Suprapubic skin (tissue), 4 donors: Measurements from ENCODE around the gene ADAMTS8. TPM values are rescaled to one million over a fixed set of nuclear protein-coding genes. Genes with fewer than 3 reads are reported as not detected.

Experiments
- DNase-seq, 2 donors: peaks; one replicate each; pipeline ENCODE4 v3.0.0-alpha.2; 2019; ENCODE audit warnings: low spot score in 2 of 2
- H3K27ac ChIP-seq: fragments of 200-600 bp; sonication (generic); one replicate; pipeline ENCODE4 v1.5.1; 2019
- H3K27me3 ChIP-seq: fragments of 200-600 bp; sonication (generic); one replicate; pipeline ENCODE4 v1.5.1; 2019
- H3K36me3 ChIP-seq: fragments of 200-600 bp; sonication (generic); one replicate; pipeline ENCODE4 v1.5.1; 2019
- H3K4me1 ChIP-seq: fragments of 200-600 bp; sonication (generic); one replicate; pipeline ENCODE4 v1.5.1; 2019
- H3K4me3 ChIP-seq: fragments of 200-600 bp; sonication (generic); one replicate; pipeline ENCODE4 v1.5.1; 2019; ENCODE audit warnings: mild to moderate bottlenecking
- H3K9me3 ChIP-seq: fragments of 200-600 bp; sonication (generic); one replicate; pipeline ENCODE4 v1.5.1; 2019
- EP300 ChIP-seq: sonication (generic); formaldehyde crosslinking; IDR thresholded peaks from one replicate; pipeline ENCODE4 v1.6.1; 2017; ENCODE audit warnings: antibody characterized with exemption
- POLR2A ChIP-seq, 2 donors: fragments of 450-650 bp; IDR thresholded peaks; one replicate each; pipeline ENCODE4 v1.6.1; 2017; ENCODE audit warnings: antibody characterized with exemption in 2 of 2, mild to moderate bottlenecking in 2 of 2, moderate library complexity in 2 of 2
- POLR2AphosphoS5 ChIP-seq, 3 donors: sonication (generic); formaldehyde crosslinking; IDR thresholded peaks; one replicate each; pipeline ENCODE4 v1.6.1; 2017; ENCODE audit warnings: antibody characterized with exemption in 3 of 3
- WGBS: methylation state at CpG from one replicate; pipeline ENCODE4 v1.1.5; 2018; 5-methylcytosine and 5-hydroxymethylcytosine counted together
- total RNA-seq, 4 donors: library from RNA; depleted of rRNA; stranded (reverse); fragments of >200 nt; gene quantifications; one replicate each; pipeline ENCODE4 v1.1.0, GENCODE V29; 2016
- TF ChIP-seq, protein P1 (sequence below), 2 donors: fragments of 200-600 bp in 1 of 2; fragments of 450-650 bp in 1 of 2; sonication (generic) in 1 of 2; IDR thresholded peaks; one replicate each; pipeline ENCODE4 v1.5.1; 2016 to 2019; ENCODE audit warnings: antibody characterized with exemption in 2 of 2, mild to moderate bottlenecking in 1 of 2, moderate library complexity in 1 of 2

ADAMTS8 gene
- total RNA-seq, 4 donors from 2014 or later, result 0.30 to 0.72 (median 0.65) TPM

DNA sequence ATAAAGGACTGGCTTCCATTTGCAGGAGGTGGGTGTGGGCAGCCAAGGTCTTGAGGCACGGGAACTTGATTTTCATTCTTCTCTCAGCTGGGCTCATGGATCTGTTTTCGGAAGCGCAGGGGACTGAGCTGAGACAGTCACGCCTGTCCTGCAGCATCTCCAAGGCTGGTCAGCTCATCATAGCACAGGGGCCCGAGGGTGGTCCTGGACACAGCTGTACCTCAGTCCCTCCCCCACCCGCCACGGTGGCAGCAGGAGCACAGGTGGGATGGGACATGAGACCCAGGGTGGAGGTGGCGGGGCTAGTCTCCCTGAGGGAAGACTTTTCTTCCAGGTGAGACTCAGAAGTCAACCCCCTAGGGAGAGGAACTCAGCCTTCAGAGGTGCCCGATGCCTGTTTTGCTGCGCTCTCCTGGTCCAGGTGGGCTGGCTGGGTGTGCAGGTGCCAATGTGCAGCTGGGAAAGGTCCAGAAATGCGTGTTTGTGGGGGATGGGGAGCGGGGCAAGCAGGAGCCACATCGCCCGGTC, 3.7 kb downstream of the ADAMTS8 start:
- Histone ChIP-seq H3K36me3 (no peaks in the 10 kb centered on the region), H3K4me3 (no peak overlapping the region), H3K9me3 (no peaks in the 10 kb centered on the region), H3K4me1 (peaks cover 32% of the 10 kb centered on the region), H3K27ac (no peak overlapping the region), H3K27me3 (peaks cover 46% of the 10 kb centered on the region)
- 96% methylated on average over 12 of the region's 14 CpGs for WGBS
- TF ChIP-seq POLR2A (IDR thresholded peaks at IDR 0.05), result no peak
- TF ChIP-seq, protein P1, sequence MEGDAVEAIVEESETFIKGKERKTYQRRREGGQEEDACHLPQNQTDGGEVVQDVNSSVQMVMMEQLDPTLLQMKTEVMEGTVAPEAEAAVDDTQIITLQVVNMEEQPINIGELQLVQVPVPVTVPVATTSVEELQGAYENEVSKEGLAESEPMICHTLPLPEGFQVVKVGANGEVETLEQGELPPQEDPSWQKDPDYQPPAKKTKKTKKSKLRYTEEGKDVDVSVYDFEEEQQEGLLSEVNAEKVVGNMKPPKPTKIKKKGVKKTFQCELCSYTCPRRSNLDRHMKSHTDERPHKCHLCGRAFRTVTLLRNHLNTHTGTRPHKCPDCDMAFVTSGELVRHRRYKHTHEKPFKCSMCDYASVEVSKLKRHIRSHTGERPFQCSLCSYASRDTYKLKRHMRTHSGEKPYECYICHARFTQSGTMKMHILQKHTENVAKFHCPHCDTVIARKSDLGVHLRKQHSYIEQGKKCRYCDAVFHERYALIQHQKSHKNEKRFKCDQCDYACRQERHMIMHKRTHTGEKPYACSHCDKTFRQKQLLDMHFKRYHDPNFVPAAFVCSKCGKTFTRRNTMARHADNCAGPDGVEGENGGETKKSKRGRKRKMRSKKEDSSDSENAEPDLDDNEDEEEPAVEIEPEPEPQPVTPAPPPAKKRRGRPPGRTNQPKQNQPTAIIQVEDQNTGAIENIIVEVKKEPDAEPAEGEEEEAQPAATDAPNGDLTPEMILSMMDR (IDR thresholded peaks at IDR 0.05), result no peak
- no peak for TF ChIP-seq POLR2AphosphoS5 (IDR thresholded peaks at IDR 0.05)
- no peak for TF ChIP-seq EP300
- DNase-seq, result no peak

- DNase-seq, result no peak
- H3K4me1 ChIP-seq, result peaks cover 29% of the 10 kb centered on the region
- 85% methylated on average over 13 of the region's 16 CpGs for WGBS
- no peak overlapping the region for H3K27ac ChIP-seq
- no peaks in the 10 kb centered on the region for H3K9me3 ChIP-seq
- TF ChIP-seq POLR2A (IDR thresholded peaks at IDR 0.05), result no peak
- TF ChIP-seq, protein P1 (IDR thresholded peaks at IDR 0.05), result no peak
- TF ChIP-seq EP300, result no peak
- no peak for TF ChIP-seq POLR2AphosphoS5 (IDR thresholded peaks at IDR 0.05)
- no peak overlapping the region for H3K4me3 ChIP-seq
- no peaks in the 10 kb centered on the region for H3K36me3 ChIP-seq
- H3K27me3 ChIP-seq, result peaks cover 36% of the 10 kb centered on the region
Observed at GRCh38 chr11:130423541-130424142, 4.8 kb downstream of the ADAMTS8 start.

- peaks cover 23% of the 10 kb centered on the region for H3K27me3 ChIP-seq
- DNase-seq, result no peak
- H3K36me3 ChIP-seq, result no peaks in the 10 kb centered on the region
- no peaks in the 10 kb centered on the region for H3K9me3 ChIP-seq
- no peak overlapping the region for H3K27ac ChIP-seq
- peaks cover 17% of the 10 kb centered on the region for H3K4me1 ChIP-seq
- H3K4me3 ChIP-seq, result no peak overlapping the region
- TF ChIP-seq POLR2A (IDR thresholded peaks at IDR 0.05) (no peak), POLR2AphosphoS5 (IDR thresholded peaks at IDR 0.05) (no peak), EP300 (no peak)
- TF ChIP-seq, protein P1 (IDR thresholded peaks at IDR 0.05), result no peak
- WGBS, result 93% methylated on average over 22 of the region's 22 CpGs
Observed at GRCh38 chr11:130422251-130422995, 6.0 kb downstream of the ADAMTS8 start.

DNA sequence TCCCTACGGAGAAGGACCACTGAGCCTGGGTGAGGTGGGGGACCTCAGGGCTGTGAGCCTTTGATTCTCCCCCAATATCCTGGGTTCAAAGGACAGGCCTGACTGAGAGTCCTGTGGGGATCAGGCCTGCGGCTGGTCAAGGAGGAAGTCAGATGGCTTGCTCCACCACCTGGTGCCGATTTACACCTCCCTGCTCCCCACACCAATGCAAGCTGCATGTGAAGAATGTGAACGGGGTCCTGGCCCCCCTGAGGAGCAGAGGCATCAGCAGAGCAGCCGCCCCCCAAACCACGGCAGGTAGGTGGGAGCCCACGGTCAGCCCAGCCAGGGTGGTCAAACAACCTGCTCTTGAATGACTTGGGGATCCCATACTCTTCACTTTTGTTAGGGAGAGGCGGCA, 6.7 kb downstream of the ADAMTS8 start:
- Histone ChIP-seq H3K36me3 (no peaks in the 10 kb centered on the region), H3K9me3 (no peaks in the 10 kb centered on the region), H3K4me3 (no peak overlapping the region), H3K27me3 (peaks cover 16% of the 10 kb centered on the region), H3K4me1 (peaks cover 10% of the 10 kb centered on the region), H3K27ac (no peak overlapping the region)
- TF ChIP-seq POLR2A (IDR thresholded peaks at IDR 0.05), result no peak
- no peak for TF ChIP-seq POLR2AphosphoS5 (IDR thresholded peaks at IDR 0.05)
- TF ChIP-seq, protein P1 (IDR thresholded peaks at IDR 0.05), result no peak
- no peak for TF ChIP-seq EP300
- DNase-seq, result no peak
- 100% methylated on average over 6 of the region's 8 CpGs for WGBS

- peaks cover 5% of the 10 kb centered on the region for H3K4me1 ChIP-seq
- H3K27ac ChIP-seq, result no peak overlapping the region
- WGBS, result 79% methylated on average over 6 of the region's 7 CpGs
- no peak overlapping the region for H3K4me3 ChIP-seq
- H3K27me3 ChIP-seq, result peaks cover 13% of the 10 kb centered on the region
- H3K9me3 ChIP-seq, result no peaks in the 10 kb centered on the region
- TF ChIP-seq EP300 (no peak), POLR2AphosphoS5 (IDR thresholded peaks at IDR 0.05) (no peak)
- TF ChIP-seq, protein P1 (IDR thresholded peaks at IDR 0.05), result no peak
- no peak for DNase-seq
- H3K36me3 ChIP-seq, result no peaks in the 10 kb centered on the region
Observed at GRCh38 chr11:130421199-130421585, 7.2 kb downstream of the ADAMTS8 start.
